Prostate gland (tissue), 2 donors: Measurements from ENCODE around the gene HPCA. TPM values are rescaled to one million over a fixed set of nuclear protein-coding genes. Genes with fewer than 3 reads are reported as not detected.

Experiments used
- DNase-seq: peaks from one replicate; pipeline ENCODE4 v3.0.0-alpha.2; 2019; ENCODE audit warnings: low spot score
- H3K27ac ChIP-seq, 2 donors: fragments of 200-600 bp; sonication (generic); 2 replicates each; pipeline ENCODE4 v1.5.1; 2017 to 2019
- H3K27me3 ChIP-seq: fragments of 200-600 bp; sonication (generic); replicated peaks from 2 replicates; pipeline ENCODE4 v1.5.1; 2019; ENCODE audit not compliant: insufficient read depth
- H3K36me3 ChIP-seq, 2 donors: fragments of 200-600 bp; sonication (generic); 1 replicate in 1 of 2; 2 replicates in 1 of 2; pipeline versions ENCODE4 v1.5.1 to v1.8.1; 2017 to 2019
- H3K4me1 ChIP-seq: fragments of 200-600 bp; sonication (generic); replicated peaks from 2 replicates; pipeline ENCODE4 v1.5.1; 2019
- H3K4me3 ChIP-seq, 2 donors: fragments of 200-600 bp; sonication (generic); 2 replicates each; pipeline ENCODE4 v1.5.1; 2017 to 2019
- H3K9me3 ChIP-seq: fragments of 200-600 bp; sonication (generic); 2 replicates; pipeline ENCODE4 v1.5.1; 2017
- CTCF ChIP-seq, 4 experiments: fragments of 200-600 bp in 2 of 4; fragments of 450-650 bp in 2 of 4; sonication (generic) in 2 of 4; IDR thresholded peaks; 1 replicate in 3 of 4; 2 replicates in 1 of 4; pipeline ENCODE4 v1.5.1; 2016 to 2019; ENCODE audit warnings: antibody characterized with exemption in 4 of 4, mild to moderate bottlenecking in 2 of 4, moderate library complexity in 2 of 4
- POLR2A ChIP-seq: fragments of 450-650 bp; IDR thresholded peaks from one replicate; pipeline ENCODE4 v1.6.1; 2016; ENCODE audit warnings: antibody characterized with exemption, mild to moderate bottlenecking
- POLR2AphosphoS5 ChIP-seq: sonication (generic); formaldehyde crosslinking; IDR thresholded peaks from one replicate; pipeline ENCODE4 v1.6.1; 2017; ENCODE audit warnings: antibody characterized with exemption
- WGBS: methylation state at CpG from one replicate; pipeline ENCODE4 v1.1.5; 2018; 5-methylcytosine and 5-hydroxymethylcytosine counted together
- intact Hi-C: fragments of 100-400 bp; cut with DNase I; formaldehyde crosslinking; loops from one replicate; pipeline ENCODE4 v1.14.2; 2022
- total RNA-seq, 2 donors: library from RNA; depleted of rRNA; stranded (reverse); fragments of >200 nt; gene quantifications; one replicate each; pipeline ENCODE4 v1.1.0, GENCODE V29; 2016

HPCA gene
- total RNA-seq, 2 donors from 2014 or later = 1.6 TPM; not detected in 1

DNA sequence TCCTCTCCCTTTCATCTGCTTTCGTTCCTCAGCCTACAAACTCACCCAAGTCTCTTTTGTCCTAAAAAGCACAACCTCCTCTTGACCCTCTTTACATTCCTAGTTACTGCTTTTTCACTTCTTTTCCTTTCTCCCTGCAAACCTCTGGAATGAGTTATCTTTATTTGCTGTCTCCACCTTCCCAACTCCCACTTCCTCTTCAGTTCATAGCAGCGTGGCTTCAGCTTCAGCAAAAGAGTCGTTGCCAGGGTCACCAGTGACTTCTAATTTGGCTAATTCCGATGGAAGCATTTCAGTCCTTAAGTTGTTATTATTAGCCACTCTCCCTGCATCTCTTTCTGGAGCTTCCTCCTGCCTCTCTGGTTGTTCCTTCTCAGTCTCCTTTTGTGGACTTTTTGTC lies 21.1 kb downstream of the HPCA start:
- Histone ChIP-seq H3K36me3 (no peaks in the 10 kb centered on the region), H3K27ac (no peak overlapping the region), H3K4me3 (no peak overlapping the region), H3K9me3 (no peaks in the 10 kb centered on the region), H3K4me1 (no peaks in the 10 kb centered on the region), H3K27me3 (no peaks in the 10 kb centered on the region)
- no peak for DNase-seq
- WGBS = 19% methylated on average over 4 of the region's 4 CpGs
- TF ChIP-seq POLR2A (no peak), POLR2AphosphoS5 (no peak), CTCF (IDR thresholded peaks at IDR 0.05) (no peak)
- intact Hi-C loops = no loop called here

GRCh38 chr1:32910319-32910718 lies 24.0 kb downstream of the HPCA start:
- no peaks in the 10 kb centered on the region for H3K9me3 ChIP-seq
- 93% methylated on average over 5 of the region's 5 CpGs for WGBS
- H3K36me3 ChIP-seq = no peaks in the 10 kb centered on the region
- H3K27me3 ChIP-seq = no peaks in the 10 kb centered on the region
- no peak overlapping the region for H3K27ac ChIP-seq
- TF ChIP-seq POLR2AphosphoS5 (no peak), CTCF (IDR thresholded peaks at IDR 0.05) (no peak), POLR2A (no peak)
- DNase-seq = no peak
- H3K4me3 ChIP-seq = no peak overlapping the region
- intact Hi-C loops = no loop called here
- no peaks in the 10 kb centered on the region for H3K4me1 ChIP-seq

DNA sequence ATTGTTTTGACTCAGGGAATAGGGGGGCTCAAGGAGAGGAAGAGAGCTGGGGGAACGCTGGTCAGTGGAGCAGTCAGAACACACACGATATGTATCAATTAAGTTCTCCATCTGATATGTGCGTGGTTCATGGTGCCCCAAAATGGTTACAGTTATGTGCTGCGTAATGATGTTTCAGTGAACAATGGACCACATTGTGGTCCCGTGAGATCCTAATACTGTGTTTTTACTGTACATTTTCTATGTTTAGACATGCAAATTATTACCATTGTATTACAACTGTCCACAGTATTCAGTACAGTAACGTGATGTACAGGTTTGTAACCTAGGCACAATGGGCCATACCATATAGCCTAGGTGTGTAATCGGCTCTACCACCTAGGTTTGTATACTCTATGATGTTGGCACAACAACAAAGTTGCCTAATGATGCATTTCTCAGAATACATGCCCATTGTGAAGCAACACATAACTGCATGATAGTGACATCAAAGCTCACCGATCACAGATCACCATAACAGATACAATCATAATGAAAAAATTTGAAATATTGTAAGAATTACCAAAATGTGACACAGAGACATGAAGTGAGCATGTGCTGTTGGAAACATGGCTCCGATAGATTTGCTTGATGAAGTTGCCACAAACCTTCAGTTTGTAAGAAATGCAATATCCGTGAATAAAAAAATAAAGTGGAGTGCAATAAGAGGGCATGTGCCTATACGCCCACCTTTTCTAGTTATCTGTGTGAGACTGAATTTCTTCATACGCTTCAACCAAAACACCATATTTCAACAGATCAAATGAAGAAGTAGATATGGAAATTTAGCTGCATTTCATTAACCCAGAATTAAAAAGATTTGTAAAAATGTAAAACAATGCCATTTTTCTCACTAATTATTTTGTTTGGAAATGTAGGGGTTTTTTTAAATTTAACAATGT lies 29.7 kb downstream of the HPCA start:
- no peaks in the 10 kb centered on the region for H3K27me3 ChIP-seq
- WGBS = 87% methylated on average over 12 of the region's 12 CpGs
- no peaks in the 10 kb centered on the region for H3K4me1 ChIP-seq
- H3K27ac ChIP-seq = no peak overlapping the region
- intact Hi-C loops = no loop called here
- no peaks in the 10 kb centered on the region for H3K36me3 ChIP-seq
- H3K9me3 ChIP-seq = no peaks in the 10 kb centered on the region
- TF ChIP-seq POLR2A (no peak), POLR2AphosphoS5 (no peak), CTCF (IDR thresholded peaks at IDR 0.05) (no peak)
- DNase-seq = no peak
- no peak overlapping the region for H3K4me3 ChIP-seq

DNA sequence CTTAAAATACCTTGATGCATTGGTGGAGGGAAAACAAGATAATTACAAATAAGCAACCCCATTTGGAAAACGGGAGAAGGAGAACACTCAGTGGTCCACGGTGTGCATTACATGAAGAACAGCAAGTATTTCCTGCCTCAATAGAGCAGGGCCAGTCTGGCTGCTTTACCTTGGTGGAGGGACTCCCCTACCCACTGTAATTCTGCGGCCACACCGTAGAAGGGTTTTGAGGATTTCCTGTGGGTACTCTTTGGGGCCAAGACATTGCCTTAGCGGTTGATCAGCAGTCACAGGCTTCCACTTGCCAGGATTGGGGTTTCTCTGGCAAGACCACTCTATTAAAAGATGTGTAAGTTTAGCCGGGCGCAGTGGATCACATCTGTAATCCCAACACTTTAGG lies 31.2 kb downstream of the HPCA start:
- Histone ChIP-seq H3K9me3 (no peaks in the 10 kb centered on the region), H3K4me3 (no peak overlapping the region), H3K27ac (no peak overlapping the region), H3K4me1 (no peaks in the 10 kb centered on the region), H3K27me3 (no peaks in the 10 kb centered on the region), H3K36me3 (no peaks in the 10 kb centered on the region)
- 77% methylated on average over 7 of the region's 7 CpGs for WGBS
- DNase-seq = no peak
- intact Hi-C loops = no loop called here
- no peak for TF ChIP-seq CTCF (IDR thresholded peaks at IDR 0.05)
- no peak for TF ChIP-seq POLR2A
- no peak for TF ChIP-seq POLR2AphosphoS5

DNA sequence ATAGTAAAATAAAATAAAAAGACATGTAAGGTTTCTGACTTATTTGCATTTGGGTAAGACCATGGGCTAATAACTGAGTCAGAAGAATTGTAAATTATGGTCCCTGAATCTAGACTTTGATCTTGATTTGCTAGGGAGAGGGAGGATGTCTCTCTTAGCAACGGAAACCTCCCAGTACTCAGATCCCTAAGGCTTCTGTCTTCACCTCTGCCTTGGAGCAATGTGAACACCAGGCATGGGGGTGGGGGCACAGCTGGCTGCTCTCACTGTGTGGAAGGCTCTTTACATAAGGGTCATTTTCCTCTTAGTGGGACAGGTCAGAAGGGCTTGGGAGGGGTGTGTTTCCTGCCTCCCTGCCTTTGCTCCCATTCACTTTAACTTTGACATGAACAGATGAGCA lies 31.9 kb downstream of the HPCA start:
- Histone ChIP-seq H3K4me3 (no peak overlapping the region), H3K27me3 (no peaks in the 10 kb centered on the region), H3K4me1 (no peaks in the 10 kb centered on the region), H3K27ac (no peak overlapping the region), H3K9me3 (no peaks in the 10 kb centered on the region), H3K36me3 (no peaks in the 10 kb centered on the region)
- WGBS = 38% methylated on average over 1 of the region's 1 CpG
- intact Hi-C loops = no loop called here
- DNase-seq = no peak
- no peak for TF ChIP-seq POLR2AphosphoS5
- no peak for TF ChIP-seq POLR2A
- TF ChIP-seq CTCF (IDR thresholded peaks at IDR 0.05) = no peak
